Measurements from ENCODE around the gene CAMSAP2. TPM values are rescaled to one million over a fixed set of nuclear protein-coding genes. Genes with fewer than 3 reads are reported as not detected.

CAMSAP2 gene, protein sequence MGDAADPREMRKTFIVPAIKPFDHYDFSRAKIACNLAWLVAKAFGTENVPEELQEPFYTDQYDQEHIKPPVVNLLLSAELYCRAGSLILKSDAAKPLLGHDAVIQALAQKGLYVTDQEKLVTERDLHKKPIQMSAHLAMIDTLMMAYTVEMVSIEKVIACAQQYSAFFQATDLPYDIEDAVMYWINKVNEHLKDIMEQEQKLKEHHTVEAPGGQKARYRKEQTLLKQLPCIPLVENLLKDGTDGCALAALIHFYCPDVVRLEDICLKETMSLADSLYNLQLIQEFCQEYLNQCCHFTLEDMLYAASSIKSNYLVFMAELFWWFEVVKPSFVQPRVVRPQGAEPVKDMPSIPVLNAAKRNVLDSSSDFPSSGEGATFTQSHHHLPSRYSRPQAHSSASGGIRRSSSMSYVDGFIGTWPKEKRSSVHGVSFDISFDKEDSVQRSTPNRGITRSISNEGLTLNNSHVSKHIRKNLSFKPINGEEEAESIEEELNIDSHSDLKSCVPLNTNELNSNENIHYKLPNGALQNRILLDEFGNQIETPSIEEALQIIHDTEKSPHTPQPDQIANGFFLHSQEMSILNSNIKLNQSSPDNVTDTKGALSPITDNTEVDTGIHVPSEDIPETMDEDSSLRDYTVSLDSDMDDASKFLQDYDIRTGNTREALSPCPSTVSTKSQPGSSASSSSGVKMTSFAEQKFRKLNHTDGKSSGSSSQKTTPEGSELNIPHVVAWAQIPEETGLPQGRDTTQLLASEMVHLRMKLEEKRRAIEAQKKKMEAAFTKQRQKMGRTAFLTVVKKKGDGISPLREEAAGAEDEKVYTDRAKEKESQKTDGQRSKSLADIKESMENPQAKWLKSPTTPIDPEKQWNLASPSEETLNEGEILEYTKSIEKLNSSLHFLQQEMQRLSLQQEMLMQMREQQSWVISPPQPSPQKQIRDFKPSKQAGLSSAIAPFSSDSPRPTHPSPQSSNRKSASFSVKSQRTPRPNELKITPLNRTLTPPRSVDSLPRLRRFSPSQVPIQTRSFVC (N-terminal part only)
- total RNA-seq (2021) = 18.1 to 20.7 TPM (median 19.0 TPM) in 3 replicates
- percentile 75 among the genes with signal in this experiment for Bru-seq, nascent RNA
- long read RNA-seq, experiment 1, full-length matches to known transcripts = 29 of 73 reads
- long read RNA-seq, experiment 1, partial matches to known transcripts = 26 of 73 reads
- long read RNA-seq, experiment 1, other reads (novel, unspliced or antisense) = 18 of 73 reads
- long read RNA-seq, experiment 2, full-length matches to known transcripts = 5 of 40 reads
- long read RNA-seq, experiment 2, partial matches to known transcripts = 13 of 40 reads
- long read RNA-seq, experiment 2, other reads (novel, unspliced or antisense) = 22 of 40 reads
- long read RNA-seq, experiment 3, partial matches to known transcripts = 1 of 1 reads
- long read RNA-seq, experiment 3, other reads (novel, unspliced or antisense) = 0 of 1 reads

DNA sequence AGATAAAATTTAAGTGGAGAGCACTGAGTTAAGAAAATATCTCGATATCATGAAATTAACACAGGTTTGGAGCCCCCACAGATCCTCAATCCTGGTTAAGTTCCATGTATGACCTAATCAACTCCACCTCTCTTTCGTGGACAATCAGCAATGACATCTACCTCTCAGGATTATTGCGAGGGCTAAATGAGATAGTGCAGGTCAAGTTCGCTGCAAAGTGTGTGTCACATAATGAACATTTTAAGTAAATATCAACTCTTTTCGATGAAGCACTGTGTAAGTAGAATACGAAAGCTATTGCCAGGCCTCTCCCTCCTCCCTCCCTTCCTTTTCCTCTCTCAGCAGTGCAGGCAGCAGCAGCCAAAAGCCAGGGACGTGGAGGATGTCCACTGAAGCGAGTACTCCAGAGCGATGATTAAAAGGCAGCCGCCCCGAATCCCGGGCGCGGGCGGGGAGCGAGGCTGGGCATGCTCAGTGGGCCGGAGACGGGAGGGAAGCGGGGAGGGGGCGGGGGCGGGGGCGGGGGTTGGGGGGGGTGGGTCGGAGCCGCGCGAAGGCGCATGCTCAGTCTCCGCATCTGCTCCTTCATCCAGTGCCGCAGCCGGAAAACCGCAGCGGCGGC, at the start of gene CAMSAP2:
Gene CAMSAP2 (plus strand): TSS at position 567 of the 622 bp plus-strand sequence. CDS start 935 bp downstream, outside the sequence.
- Mint-ChIP-seq H3K4me3 (peak within 1 kb of the TSS; percentile 99), H3K27ac (peak within 1 kb of the TSS; percentile 100), H3K36me3 (no peaks in the 10 kb centered on the region), H3K27me3 (ENCODE audit: low read depth) (peaks cover 6% of the 10 kb centered on the region), H3K9me3 (no peaks in the 10 kb centered on the region), H3K4me1 (peaks cover 30% of the 10 kb centered on the region)
- CTCF ChIA-PET = interaction anchor here (0.9 to 1.3 kb wide), 4 partner anchors 64 to 118 kb away, joined by 3 to 7 read pairs (median 4); partner anchors contain the start of genes DDX59 and KIF14
- TF ChIP-seq ZNF232 (CRISPR knock-in tag; IDR thresholded peaks at IDR 0.05) = peak; percentile 3; the same call in 1 of the 2 replicates
- no peak for TF ChIP-seq TEAD4 (CRISPR knock-in tag; IDR thresholded peaks at IDR 0.05)
- DNase-seq (ENCODE audit: low spot score) = peak; percentile 80
- POLR2A ChIA-PET = interaction anchor here (0.6 to 2.8 kb wide), 3 partner anchors 42 to 69 kb away, joined by 3 to 17 read pairs (median 4); partner anchors contain the start of gene DDX59
- peak; percentile 77 for ATAC-seq

DNA sequence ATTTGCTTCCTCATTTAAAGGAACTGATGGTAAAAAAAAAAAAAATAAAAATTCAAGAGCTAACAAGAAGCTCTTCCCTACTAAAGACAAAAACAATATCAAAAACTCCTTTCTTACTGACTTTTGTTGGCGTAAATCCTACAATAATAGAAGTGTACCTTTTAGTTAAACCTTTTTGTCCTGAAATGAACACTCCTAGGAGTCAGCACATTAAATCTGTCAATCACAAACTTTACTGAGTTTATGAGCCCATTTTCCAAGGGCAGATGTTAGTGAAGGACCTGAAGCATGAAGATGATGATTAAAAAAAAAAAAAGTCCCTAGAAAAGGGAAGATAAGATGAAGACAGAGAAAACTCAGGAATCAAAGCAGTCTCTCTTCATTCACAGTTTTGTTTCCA, 46.4 kb upstream of the CAMSAP2 start:
- no peak overlapping the region for H3K4me3 Mint-ChIP-seq
- no peaks in the 10 kb centered on the region; the same call in 1 of the 2 replicates for H3K9me3 Mint-ChIP-seq
- POLR2A ChIA-PET = no interaction called here
- no peak overlapping the region for H3K27ac Mint-ChIP-seq
- H3K36me3 Mint-ChIP-seq = no peaks in the 10 kb centered on the region
- H3K27me3 Mint-ChIP-seq (ENCODE audit: low read depth) = no peaks in the 10 kb centered on the region
- H3K4me1 Mint-ChIP-seq = peaks cover 7% of the 10 kb centered on the region
- ATAC-seq = no peak
- CTCF ChIA-PET = no interaction called here
- DNase-seq (ENCODE audit: low spot score) = no peak
- TF ChIP-seq, protein P1, sequence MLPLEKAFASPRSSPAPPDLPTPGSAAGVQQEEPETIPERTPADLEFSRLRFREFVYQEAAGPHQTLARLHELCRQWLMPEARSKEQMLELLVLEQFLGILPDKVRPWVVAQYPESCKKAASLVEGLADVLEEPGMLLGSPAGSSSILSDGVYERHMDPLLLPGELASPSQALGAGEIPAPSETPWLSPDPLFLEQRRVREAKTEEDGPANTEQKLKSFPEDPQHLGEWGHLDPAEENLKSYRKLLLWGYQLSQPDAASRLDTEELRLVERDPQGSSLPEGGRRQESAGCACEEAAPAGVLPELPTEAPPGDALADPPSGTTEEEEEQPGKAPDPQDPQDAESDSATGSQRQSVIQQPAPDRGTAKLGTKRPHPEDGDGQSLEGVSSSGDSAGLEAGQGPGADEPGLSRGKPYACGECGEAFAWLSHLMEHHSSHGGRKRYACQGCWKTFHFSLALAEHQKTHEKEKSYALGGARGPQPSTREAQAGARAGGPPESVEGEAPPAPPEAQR (CRISPR knock-in tag; IDR thresholded peaks at IDR 0.05) = no peak
- TF ChIP-seq, protein P2, sequence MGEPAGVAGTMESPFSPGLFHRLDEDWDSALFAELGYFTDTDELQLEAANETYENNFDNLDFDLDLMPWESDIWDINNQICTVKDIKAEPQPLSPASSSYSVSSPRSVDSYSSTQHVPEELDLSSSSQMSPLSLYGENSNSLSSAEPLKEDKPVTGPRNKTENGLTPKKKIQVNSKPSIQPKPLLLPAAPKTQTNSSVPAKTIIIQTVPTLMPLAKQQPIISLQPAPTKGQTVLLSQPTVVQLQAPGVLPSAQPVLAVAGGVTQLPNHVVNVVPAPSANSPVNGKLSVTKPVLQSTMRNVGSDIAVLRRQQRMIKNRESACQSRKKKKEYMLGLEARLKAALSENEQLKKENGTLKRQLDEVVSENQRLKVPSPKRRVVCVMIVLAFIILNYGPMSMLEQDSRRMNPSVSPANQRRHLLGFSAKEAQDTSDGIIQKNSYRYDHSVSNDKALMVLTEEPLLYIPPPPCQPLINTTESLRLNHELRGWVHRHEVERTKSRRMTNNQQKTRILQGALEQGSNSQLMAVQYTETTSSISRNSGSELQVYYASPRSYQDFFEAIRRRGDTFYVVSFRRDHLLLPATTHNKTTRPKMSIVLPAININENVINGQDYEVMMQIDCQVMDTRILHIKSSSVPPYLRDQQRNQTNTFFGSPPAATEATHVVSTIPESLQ (CRISPR knock-in tag; IDR thresholded peaks at IDR 0.05) = no peak
- TF ChIP-seq ZNF396 (CRISPR knock-in tag; IDR thresholded peaks at IDR 0.05; ENCODE audit: borderline replicate concordance) = no peak
- TF ChIP-seq, protein P3, sequence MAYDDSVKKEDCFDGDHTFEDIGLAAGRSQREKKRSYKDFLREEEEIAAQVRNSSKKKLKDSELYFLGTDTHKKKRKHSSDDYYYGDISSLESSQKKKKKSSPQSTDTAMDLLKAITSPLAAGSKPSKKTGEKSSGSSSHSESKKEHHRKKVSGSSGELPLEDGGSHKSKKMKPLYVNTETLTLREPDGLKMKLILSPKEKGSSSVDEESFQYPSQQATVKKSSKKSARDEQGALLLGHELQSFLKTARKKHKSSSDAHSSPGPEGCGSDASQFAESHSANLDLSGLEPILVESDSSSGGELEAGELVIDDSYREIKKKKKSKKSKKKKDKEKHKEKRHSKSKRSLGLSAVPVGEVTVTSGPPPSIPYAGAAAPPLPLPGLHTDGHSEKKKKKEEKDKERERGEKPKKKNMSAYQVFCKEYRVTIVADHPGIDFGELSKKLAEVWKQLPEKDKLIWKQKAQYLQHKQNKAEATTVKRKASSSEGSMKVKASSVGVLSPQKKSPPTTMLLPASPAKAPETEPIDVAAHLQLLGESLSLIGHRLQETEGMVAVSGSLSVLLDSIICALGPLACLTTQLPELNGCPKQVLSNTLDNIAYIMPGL (CRISPR knock-in tag; IDR thresholded peaks at IDR 0.05) = no peak
- TF ChIP-seq, protein P4, sequence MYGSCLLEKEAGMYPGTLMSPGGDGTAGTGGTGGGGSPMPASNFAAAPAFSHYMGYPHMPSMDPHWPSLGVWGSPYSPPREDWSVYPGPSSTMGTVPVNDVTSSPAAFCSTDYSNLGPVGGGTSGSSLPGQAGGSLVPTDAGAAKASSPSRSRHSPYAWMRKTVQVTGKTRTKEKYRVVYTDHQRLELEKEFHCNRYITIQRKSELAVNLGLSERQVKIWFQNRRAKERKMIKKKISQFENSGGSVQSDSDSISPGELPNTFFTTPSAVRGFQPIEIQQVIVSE (CRISPR knock-in tag; IDR thresholded peaks at IDR 0.05; ENCODE audit: borderline replicate concordance) = no peak
- TF ChIP-seq NFYB (CRISPR knock-in tag; conservative IDR thresholded peaks at IDR 0.05; ENCODE audit: low read depth) = no peak
- no peak for TF ChIP-seq ETV6 (CRISPR knock-in tag; IDR thresholded peaks at IDR 0.05)
- TF ChIP-seq, protein P5, sequence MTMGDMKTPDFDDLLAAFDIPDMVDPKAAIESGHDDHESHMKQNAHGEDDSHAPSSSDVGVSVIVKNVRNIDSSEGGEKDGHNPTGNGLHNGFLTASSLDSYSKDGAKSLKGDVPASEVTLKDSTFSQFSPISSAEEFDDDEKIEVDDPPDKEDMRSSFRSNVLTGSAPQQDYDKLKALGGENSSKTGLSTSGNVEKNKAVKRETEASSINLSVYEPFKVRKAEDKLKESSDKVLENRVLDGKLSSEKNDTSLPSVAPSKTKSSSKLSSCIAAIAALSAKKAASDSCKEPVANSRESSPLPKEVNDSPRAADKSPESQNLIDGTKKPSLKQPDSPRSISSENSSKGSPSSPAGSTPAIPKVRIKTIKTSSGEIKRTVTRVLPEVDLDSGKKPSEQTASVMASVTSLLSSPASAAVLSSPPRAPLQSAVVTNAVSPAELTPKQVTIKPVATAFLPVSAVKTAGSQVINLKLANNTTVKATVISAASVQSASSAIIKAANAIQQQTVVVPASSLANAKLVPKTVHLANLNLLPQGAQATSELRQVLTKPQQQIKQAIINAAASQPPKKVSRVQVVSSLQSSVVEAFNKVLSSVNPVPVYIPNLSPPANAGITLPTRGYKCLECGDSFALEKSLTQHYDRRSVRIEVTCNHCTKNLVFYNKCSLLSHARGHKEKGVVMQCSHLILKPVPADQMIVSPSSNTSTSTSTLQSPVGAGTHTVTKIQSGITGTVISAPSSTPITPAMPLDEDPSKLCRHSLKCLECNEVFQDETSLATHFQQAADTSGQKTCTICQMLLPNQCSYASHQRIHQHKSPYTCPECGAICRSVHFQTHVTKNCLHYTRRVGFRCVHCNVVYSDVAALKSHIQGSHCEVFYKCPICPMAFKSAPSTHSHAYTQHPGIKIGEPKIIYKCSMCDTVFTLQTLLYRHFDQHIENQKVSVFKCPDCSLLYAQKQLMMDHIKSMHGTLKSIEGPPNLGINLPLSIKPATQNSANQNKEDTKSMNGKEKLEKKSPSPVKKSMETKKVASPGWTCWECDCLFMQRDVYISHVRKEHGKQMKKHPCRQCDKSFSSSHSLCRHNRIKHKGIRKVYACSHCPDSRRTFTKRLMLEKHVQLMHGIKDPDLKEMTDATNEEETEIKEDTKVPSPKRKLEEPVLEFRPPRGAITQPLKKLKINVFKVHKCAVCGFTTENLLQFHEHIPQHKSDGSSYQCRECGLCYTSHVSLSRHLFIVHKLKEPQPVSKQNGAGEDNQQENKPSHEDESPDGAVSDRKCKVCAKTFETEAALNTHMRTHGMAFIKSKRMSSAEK (CRISPR knock-in tag; IDR thresholded peaks at IDR 0.05; ENCODE audit: borderline replicate concordance) = no peak
- TF ChIP-seq, protein P6, sequence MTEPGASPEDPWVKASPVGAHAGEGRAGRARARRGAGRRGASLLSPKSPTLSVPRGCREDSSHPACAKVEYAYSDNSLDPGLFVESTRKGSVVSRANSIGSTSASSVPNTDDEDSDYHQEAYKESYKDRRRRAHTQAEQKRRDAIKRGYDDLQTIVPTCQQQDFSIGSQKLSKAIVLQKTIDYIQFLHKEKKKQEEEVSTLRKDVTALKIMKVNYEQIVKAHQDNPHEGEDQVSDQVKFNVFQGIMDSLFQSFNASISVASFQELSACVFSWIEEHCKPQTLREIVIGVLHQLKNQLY (CRISPR knock-in tag; IDR thresholded peaks at IDR 0.05) = no peak
- TF ChIP-seq CBFB (CRISPR knock-in tag; IDR thresholded peaks at IDR 0.05; ENCODE audit: low read depth) = no peak
- TF ChIP-seq TEAD1 (CRISPR knock-in tag; IDR thresholded peaks at IDR 0.05) = no peak
- no peak for TF ChIP-seq TP53 (CRISPR knock-in tag; IDR thresholded peaks at IDR 0.05)
- TF ChIP-seq, protein P7, sequence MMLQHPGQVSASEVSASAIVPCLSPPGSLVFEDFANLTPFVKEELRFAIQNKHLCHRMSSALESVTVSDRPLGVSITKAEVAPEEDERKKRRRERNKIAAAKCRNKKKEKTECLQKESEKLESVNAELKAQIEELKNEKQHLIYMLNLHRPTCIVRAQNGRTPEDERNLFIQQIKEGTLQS (CRISPR knock-in tag; conservative IDR thresholded peaks at IDR 0.05) = no peak
- TF ChIP-seq ELF4 (CRISPR knock-in tag; IDR thresholded peaks at IDR 0.05; ENCODE audit: low read depth) = no peak
